ENCODE data around the gene CCNH.

DNA sequence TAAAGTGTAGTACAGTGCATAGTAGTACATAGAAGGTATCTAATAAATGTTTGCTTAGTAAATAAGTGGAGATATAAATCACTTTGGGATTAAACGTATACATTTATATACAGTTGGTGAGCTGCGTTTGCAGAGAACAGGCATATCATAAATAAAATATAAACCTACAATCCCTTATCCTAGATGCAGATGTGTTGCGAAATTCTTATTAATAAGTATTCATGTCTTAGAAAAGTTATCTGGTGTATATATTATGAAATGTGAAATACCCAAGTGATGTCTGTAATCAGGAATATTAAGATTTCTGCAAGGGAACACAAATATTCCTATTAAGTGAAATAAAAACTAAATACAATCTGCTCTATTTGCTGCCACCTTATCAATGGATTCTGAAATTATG is 8.8 kb downstream of the CCNH start:
- TF ChIP-seq, protein P1, sequence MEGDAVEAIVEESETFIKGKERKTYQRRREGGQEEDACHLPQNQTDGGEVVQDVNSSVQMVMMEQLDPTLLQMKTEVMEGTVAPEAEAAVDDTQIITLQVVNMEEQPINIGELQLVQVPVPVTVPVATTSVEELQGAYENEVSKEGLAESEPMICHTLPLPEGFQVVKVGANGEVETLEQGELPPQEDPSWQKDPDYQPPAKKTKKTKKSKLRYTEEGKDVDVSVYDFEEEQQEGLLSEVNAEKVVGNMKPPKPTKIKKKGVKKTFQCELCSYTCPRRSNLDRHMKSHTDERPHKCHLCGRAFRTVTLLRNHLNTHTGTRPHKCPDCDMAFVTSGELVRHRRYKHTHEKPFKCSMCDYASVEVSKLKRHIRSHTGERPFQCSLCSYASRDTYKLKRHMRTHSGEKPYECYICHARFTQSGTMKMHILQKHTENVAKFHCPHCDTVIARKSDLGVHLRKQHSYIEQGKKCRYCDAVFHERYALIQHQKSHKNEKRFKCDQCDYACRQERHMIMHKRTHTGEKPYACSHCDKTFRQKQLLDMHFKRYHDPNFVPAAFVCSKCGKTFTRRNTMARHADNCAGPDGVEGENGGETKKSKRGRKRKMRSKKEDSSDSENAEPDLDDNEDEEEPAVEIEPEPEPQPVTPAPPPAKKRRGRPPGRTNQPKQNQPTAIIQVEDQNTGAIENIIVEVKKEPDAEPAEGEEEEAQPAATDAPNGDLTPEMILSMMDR (IDR thresholded peaks at IDR 0.05; ENCODE audit: low read depth, low read length): no peak
- TF ChIP-seq EZH2phosphoT487 (IDR thresholded peaks at IDR 0.05; ENCODE audit: low read depth): no peak
